ENCODE results near the gene MAGI1. TPM values are rescaled to one million over a fixed set of nuclear protein-coding genes. Genes with fewer than 3 reads are reported as not detected.

Gene MAGI1
- total RNA-seq, 1 experiment from 2014 or later: 38.6 TPM

DNA sequence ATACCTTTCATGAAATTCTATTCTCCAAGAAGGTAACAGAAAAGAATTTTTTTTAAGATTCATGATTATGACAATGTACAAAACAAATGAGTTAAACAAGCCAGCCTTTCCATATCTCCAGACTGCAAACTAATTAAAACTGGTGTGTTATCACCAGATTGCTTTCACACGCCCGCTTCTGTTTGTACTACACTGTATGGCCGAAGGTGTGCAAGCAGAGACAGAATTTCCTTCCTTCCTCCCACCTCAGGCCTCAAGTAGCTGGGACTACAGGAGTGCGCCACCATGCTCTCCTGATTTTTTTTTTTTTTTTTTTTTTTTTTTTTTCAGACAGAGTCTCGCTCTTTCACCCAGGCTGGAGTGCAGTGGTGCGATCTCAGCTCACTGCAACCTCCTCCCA, 400.4 kb downstream of the MAGI1 start (continued):
- TF ChIP-seq, protein P1, sequence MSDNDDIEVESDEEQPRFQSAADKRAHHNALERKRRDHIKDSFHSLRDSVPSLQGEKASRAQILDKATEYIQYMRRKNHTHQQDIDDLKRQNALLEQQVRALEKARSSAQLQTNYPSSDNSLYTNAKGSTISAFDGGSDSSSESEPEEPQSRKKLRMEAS (IDR thresholded peaks at IDR 0.05): no peak
- TF ChIP-seq CEBPB (IDR thresholded peaks at IDR 0.05; ENCODE audit: low read depth) (no peak), JUND (IDR thresholded peaks at IDR 0.05) (no peak), EGR1 (IDR thresholded peaks at IDR 0.05; ENCODE audit: low read depth) (no peak), FOSL1 (IDR thresholded peaks at IDR 0.05; ENCODE audit: low read depth) (no peak), RAD21 (IDR thresholded peaks at IDR 0.05; ENCODE audit: low read depth) (no peak)
- TF ChIP-seq, protein P2, sequence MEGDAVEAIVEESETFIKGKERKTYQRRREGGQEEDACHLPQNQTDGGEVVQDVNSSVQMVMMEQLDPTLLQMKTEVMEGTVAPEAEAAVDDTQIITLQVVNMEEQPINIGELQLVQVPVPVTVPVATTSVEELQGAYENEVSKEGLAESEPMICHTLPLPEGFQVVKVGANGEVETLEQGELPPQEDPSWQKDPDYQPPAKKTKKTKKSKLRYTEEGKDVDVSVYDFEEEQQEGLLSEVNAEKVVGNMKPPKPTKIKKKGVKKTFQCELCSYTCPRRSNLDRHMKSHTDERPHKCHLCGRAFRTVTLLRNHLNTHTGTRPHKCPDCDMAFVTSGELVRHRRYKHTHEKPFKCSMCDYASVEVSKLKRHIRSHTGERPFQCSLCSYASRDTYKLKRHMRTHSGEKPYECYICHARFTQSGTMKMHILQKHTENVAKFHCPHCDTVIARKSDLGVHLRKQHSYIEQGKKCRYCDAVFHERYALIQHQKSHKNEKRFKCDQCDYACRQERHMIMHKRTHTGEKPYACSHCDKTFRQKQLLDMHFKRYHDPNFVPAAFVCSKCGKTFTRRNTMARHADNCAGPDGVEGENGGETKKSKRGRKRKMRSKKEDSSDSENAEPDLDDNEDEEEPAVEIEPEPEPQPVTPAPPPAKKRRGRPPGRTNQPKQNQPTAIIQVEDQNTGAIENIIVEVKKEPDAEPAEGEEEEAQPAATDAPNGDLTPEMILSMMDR (IDR thresholded peaks at IDR 0.05 in 2 of 3, conservative IDR thresholded peaks at IDR 0.05 in 1 of 3; ENCODE audit: borderline replicate concordance in 1 of 3, insufficient read depth in 1 of 3, low read depth in 2 of 3, low read length in 2 of 3): no peak
- TF ChIP-seq, protein P3, sequence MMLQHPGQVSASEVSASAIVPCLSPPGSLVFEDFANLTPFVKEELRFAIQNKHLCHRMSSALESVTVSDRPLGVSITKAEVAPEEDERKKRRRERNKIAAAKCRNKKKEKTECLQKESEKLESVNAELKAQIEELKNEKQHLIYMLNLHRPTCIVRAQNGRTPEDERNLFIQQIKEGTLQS (IDR thresholded peaks at IDR 0.05): no peak

DNA sequence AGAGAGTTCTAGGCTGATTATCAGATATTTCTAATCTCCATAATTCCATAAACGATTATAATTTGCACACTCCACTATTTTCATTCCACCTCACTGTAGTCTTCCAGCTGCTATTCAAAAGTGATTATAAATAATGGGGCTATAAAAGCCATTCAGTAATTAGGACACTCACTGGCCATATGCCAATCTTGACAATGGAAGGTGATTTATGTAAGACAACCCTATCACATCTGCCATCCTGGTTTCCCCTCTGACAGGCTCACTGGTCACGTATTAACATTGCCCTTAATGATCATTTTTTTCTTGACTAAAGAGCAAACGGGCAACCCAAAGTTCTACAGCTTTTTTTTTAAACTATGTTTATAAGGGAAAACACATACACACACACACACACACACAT, 402.4 kb downstream of the MAGI1 start:
- H3K9me3 ChIP-seq (ENCODE audit: control insufficient read depth in 1 of 2, insufficient read depth in 1 of 2, low read depth in 1 of 2, low read length in 2 of 2): no peaks in the 10 kb centered on the region
- H3K36me3 ChIP-seq (ENCODE audit: control insufficient read depth in 1 of 2, insufficient read depth in 2 of 2, low read length in 2 of 2): no peaks in the 10 kb centered on the region
- ChIA-PET RAD21 (ENCODE audit: low non-redundant PET in 1 of 2, low total read pairs in 2 of 2, uncharacterized antibody in 2 of 2, unreplicated experiment in 2 of 2) (no interaction called here), CTCF (no interaction called here), POLR2A (no interaction called here)
- no peak overlapping the region for H2AFZ ChIP-seq (ENCODE audit: low read depth, low read length, poor library complexity, severe bottlenecking)
- ATAC-seq (no peak), DNase-seq (ENCODE audit: low read depth, low spot score) (no peak)
- no peak overlapping the region for H3K4me3 ChIP-seq (replicated peaks in 1 of 2; ENCODE audit: low read depth in 1 of 2, low read length in 2 of 2)
- no peaks in the 10 kb centered on the region for H4K20me1 ChIP-seq (ENCODE audit: insufficient read depth)
- H3K27ac ChIP-seq (ENCODE audit: low read depth, low read length): no peak overlapping the region
- H3K79me2 ChIP-seq (ENCODE audit: insufficient read depth, low read length): no peaks in the 10 kb centered on the region; the same call in 1 of the 2 replicates
- no peaks in the 10 kb centered on the region for H3K9me2 ChIP-seq (ENCODE audit: insufficient read depth)
- no TSS peak for BruUV-seq (replicated peaks)
- H3K4me1 ChIP-seq (ENCODE audit: control insufficient read depth in 1 of 2, insufficient read depth in 2 of 2, low read length in 2 of 2): no peaks in the 10 kb centered on the region
- intact Hi-C loops (cut with micrococcal nuclease): loop anchor here (2.0 to 10.0 kb wide), 2 partner anchors 14 to 58 kb away; no protein-coding TSS in a partner anchor
- no peak overlapping the region for H3K4me2 ChIP-seq (ENCODE audit: low read length)
- H3K27me3 ChIP-seq (ENCODE audit: insufficient read depth, low read length): no peaks in the 10 kb centered on the region
- TF ChIP-seq YY1 (IDR thresholded peaks at IDR 0.05; ENCODE audit: extremely low read depth, insufficient replicate concordance, low read depth, low read length) (no peak), ZNF274 (IDR thresholded peaks at IDR 0.05; ENCODE audit: low read depth, low read length) (no peak), EZH2phosphoT487 (IDR thresholded peaks at IDR 0.05; ENCODE audit: borderline replicate concordance) (no peak), EGR1 (IDR thresholded peaks at IDR 0.05; ENCODE audit: low read depth) (no peak), POLR2A (IDR thresholded peaks at IDR 0.05; ENCODE audit: borderline replicate concordance, extremely low read depth, insufficient read depth, insufficient read length) (no peak), RAD21 (IDR thresholded peaks at IDR 0.05; ENCODE audit: low read depth) (no peak), ZFX (IDR thresholded peaks at IDR 0.05) (no peak), SP1 (IDR thresholded peaks at IDR 0.05; ENCODE audit: low read depth) (no peak), JUND (IDR thresholded peaks at IDR 0.05) (no peak)
- no peak overlapping the region for H3K9ac ChIP-seq (ENCODE audit: low read length)
